Effector CD4-positive, alpha-beta T cell (primary cell): ENCODE data around the gene NADK.
"Not testable (repeated sequence)": the region's sequence is repeated elsewhere in the genome, so short reads cannot be mapped to it uniquely, and the experiment has no call there.

Source experiments
- DNase-seq: peaks from one replicate; pipeline ENCODE4 v3.0.0-alpha.2; 2020

The NADK gene

DNA sequence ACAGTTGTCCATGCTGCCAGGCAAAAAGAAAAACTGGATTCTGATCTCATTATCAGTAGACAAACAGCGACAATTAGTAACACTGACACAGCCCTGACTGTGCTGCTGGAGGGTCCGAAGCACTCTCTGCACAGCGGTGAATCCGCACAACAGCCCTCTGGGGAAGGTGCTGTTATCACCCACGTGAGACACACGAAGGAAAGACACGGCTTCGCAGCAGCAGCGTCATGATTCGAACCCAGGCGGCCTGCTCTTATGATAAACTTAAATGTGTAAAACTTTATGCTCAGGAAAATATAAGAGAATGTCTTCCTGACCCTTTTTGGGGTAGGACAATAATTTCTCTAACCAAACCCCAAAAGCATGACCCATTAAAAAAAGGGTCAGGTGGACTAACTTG, 35.7 kb downstream of the NADK start:
- not testable (repeated sequence) for DNase-seq

DNA sequence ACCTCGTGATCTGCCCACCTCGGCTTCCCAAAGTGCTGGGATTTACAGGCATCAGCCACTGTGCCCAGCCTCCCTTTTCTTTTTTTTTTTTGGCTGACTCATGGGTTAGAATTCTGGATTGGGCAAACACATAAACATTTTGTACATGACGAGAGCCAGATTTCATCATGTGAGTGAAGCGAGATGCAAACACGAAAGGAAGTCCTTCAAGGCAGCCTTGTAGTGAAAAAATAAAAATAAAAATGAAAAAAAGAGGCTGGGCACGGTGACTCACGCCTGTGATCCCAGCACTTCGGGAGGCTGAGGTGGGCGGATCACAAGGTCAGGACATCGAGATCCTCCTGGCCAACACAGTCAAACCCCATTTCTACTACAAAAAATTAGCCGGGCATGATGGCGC, 37.3 kb downstream of the NADK start:
- DNase-seq = not testable (repeated sequence)

DNA sequence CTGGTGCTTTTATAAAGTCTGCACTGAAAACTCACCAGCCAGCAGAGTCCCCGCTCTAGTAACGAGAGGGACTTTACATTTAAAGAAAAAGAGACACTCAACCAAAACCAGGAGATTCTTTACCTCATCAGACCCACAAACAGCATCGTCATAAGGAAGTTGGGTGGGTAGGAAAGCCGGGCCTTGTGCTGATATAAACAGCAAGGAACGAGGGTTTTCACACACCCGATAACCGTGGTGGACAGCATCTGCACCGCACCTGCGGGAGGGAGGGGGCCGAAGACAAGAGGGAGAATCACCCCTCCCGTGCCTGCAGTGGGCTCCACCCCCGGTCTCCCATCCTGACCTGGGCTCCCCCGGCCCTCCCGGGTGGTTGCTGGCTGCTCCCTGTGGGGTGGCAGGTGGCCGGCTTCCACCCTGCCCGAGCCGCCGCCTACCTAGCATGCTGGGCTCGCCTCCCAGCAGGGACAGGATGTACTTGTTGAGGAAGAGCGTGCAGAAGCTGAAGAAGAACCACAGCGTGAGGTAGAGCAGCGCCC, 39.4 kb downstream of the NADK start:
- not testable (repeated sequence) for DNase-seq

DNA sequence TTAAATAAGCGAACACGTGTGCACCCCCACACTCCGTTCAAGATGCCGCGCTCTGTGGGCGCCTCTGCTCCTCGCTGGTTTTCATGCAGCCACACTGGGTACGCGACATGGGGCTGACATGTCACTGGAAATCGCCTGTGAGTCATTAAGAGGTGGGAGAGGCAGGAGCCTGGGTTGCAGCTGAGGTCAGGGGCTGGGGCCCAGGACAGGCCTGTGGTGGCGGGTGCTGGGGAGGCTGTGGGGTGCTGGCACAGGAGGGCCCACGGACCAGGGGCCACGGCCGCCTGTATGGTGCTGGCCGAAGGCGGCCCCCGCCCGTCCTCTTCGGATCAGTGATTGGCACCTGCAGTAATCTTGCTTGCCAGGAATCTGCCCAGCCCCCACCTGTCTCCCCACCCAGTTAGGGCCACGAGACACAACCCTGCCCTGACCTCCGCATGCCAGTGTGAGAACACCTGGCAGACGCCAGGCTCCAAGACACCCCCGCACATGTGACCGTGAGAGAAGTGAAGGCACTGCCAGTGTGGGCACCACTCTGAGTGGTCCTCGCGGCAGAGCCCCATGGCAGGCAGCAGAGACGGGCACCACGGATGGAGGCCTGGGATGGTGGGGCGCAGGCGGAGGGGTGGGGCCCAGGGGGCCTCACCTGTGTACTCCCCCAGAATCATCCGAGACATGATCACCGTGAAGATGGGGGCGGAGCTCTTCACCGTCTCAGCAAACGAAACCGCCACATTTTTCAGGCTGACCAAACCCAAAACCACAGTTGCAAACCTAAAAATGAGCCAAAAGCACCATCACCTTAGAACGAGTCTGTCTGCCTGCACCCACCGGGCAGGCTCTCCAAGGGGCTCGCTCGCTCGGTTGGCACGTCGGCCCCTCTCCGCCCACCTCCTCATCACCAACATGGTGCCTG, 40.3 kb downstream of the NADK start:
- DNase-seq = not testable (repeated sequence)

GRCh38 chr1:1732381-1732780, 45.9 kb downstream of the NADK start:
- no peak for DNase-seq

GRCh38 chr1:1730870-1731269, 47.4 kb downstream of the NADK start:
- no peak for DNase-seq

DNA sequence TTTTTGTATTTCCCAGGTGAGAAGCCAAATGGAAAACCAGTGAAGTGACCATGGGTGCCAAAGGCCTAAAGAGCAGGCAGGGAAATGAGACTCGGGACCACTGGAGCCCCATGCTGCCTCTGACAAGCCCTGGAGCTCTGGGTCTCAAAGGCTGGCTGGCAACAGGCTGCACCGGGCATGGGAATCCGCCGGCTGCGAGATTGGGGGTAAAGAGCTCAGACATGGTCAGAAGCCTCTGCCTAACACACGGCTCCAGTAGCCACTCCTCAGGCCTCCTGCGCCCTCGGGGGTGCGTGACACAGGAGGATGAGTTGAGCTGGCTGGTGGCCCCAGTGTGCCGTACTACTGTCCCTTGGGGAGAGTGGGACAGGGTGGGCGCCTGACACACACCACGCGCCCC, 48.0 kb downstream of the NADK start:
- DNase-seq = not testable (repeated sequence)

DNA sequence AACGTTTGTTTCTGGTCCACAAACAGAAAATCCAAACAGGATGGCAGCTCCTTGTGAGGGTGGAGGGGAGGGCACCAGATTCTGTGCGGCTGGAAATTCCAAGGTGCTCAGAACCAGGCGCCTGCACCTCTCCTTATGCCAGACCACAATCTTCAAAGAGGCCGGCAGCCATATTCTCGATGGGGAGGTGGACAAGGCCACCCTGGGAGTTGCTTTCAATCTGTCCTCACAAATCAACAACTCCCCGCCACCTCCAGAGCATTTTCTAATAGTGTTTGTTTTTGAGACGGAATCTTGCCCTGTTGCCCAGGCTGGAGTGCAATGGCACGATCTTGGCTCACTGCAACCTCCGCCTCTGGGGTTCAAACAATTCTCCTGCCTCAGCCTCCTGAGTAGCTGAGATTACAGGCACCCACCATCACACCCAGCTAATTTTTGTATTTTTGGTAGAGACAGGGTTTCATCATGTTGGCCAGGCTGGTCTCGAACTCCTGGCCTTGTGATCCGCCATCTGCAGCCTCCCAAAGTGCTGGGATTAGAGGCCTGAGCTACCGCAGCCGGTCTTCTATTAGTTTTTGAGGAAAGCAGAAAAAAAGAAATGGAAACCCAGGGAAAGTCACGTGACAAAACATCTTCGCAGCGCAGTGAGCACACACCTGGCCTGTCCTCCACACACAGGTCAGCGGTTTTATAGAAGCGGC, 49.0 kb downstream of the NADK start:
- not testable (repeated sequence) for DNase-seq

DNA sequence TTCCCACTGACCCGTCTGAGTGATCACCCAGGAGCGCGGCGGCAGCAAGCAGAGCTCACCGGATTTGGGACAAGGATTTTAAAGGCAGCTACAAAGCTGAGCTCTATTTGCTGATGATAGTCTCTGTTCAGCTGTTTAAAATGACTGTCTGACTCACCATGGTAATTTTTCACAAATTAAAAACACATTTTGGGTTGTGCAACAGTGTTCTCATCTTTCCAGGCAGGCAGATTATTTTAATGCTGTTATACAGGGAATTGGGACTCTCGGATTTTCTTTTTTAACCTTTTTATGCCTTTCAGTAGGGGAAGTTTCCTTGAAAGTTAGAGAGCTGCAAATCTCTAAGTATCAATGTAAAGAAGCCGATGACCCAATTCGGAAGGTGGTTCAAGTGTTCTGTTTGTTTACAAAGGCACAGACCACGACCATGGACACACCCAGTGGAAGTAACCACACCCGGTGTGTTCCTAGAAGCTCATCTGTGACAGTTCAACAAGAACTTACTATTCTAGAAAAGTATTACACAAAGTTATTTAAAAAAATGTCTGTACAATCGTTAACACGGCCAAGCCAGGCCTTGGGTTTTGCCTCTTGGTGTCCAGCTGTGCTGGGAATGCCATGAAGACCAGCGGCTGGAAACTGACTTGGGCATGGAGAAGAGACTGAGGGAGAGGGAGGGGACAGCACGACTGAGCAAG, 49.8 kb downstream of the NADK start:
- DNase-seq = not testable (repeated sequence)

- not testable (repeated sequence) for DNase-seq
These were observed 51.1 kb downstream of the NADK start for GRCh38 chr1:1727131-1727651.

DNA sequence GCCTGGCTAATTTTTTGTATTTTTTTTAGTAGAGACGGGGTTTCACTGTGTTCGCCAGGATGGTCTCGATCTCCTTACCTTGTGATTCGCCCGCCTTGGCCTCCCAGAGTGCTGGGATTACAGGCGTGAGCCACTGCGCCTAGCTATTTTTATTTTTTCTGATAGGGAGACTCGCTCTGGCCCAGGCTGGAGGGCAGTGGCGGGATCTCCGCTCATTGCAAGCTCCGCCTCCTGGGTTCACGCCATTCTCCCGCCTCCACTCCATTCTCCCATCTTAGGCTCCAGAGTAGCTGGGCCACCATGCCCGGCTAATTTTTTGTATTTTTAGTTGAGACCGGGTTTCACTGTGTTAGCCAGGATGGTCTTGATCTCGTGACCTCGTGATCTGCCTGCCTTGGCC, 52.2 kb downstream of the NADK start:
- DNase-seq = not testable (repeated sequence)

- DNase-seq = peak; percentile 100
These were observed 54.0 kb downstream of the NADK start, which contains the start of gene CDK11A for GRCh38 chr1:1724035-1724864. TSS of gene CDK11A (minus strand) at chr1:1724357. CDS start at chr1:1722818, 1,539 bp downstream.

- no peak for DNase-seq
These were observed 57.1 kb downstream of the NADK start for GRCh38 chr1:1721201-1721600.

GRCh38 chr1:1715109-1715883, 63.0 kb downstream of the NADK start:
- not testable (repeated sequence) for DNase-seq

- not testable (repeated sequence) for DNase-seq
These were observed 70.4 kb downstream of the NADK start for GRCh38 chr1:1707897-1708296.

DNA sequence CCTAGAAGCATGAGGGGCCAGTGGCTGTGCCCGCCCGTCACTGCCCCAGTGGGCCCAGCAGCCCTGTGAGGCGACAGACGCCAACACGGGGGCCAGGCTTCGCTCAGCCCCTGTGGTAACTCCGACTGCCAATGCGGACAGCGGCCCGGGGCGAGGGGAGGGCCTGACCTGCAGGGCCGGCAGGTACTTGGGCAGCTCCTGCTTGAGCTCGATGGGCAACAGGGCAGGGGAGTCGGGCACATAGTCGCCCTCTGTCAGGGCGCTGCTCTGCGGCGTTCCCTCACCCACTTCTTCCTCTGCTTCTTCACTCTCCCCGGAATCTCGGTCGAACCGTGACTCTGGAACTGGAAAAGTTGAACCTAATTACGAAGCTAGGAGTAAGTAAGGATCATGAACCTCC, 71.0 kb downstream of the NADK start:
- not testable (repeated sequence) for DNase-seq

DNA sequence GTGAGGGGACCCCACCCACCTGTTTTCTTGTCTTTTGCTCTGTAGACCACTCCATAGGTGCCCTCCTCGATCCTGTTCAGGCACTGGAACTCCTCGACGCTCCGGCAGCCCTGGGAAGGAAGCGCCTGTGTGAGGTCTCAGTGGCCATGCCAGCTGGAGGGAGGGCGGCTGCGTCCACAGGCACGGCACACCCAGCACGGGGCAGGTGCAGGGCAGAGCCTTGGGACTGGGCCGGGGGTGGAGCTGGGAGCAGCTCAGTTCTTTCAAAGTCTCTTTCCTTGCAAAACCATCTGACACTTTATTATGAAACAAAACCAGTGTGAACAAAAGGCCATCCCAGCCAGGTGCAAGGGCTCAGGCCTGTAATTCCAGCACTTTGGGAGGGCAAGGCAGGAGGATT, 72.6 kb downstream of the NADK start:
- DNase-seq = not testable (repeated sequence)

DNA sequence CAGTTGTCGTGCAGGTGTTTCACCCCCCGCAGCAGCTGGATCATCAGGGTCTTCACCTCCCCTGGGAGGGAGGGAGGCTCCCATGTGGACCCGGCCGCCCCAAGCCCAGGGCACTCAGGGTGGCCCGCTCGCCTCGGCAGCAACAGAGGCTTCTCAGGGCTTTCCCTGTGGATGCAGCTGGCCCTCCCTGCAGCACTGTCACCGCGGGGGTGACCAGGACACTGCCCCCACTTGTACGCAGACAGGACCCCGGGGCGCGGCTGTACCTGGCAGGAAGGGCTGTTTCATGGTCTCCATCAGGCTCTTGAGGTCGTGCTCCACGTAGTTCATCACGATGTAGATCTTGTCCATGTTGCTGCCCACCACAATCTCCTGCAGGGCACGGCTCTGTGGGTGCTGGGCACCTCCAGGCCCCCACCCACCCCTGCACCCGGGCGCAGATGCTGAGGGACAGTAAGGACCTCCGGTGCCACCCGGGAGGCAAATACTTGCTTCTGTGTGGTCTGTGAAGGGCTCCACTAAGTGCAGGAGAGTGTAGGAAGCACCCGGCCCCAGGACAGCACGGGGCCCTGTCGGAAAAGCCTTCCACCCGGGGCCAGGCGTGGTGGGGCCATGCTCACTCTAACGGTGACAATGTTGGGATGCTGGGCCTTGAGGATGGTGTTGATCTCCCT, 73.8 kb downstream of the NADK start:
- not testable (repeated sequence) for DNase-seq

DNA sequence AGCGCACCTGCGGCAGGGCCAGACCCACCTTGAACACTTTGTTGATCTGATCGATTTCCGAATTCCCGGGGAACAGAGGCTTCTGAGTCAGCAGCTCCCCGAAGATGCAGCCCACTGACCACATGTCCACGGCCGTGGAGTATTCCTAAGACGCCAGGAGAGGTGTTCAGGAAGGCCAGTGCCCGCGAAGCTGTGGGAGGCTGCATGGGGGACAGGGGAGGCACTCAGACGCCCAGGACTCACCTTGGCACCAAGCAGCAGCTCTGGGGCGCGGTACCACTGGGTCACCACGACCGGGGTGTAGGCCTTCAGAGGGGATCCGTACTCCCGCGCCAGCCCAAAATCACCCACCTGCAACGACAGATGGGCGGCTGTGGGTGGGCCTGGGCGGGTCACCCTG, 74.5 kb downstream of the NADK start:
- no peak for DNase-seq

- DNase-seq = not testable (repeated sequence)
These were observed 75.8 kb downstream of the NADK start for GRCh38 chr1:1702506-1702905.
